Measurements from ENCODE around the gene SLC8A2.

Gene SLC8A2

DNA sequence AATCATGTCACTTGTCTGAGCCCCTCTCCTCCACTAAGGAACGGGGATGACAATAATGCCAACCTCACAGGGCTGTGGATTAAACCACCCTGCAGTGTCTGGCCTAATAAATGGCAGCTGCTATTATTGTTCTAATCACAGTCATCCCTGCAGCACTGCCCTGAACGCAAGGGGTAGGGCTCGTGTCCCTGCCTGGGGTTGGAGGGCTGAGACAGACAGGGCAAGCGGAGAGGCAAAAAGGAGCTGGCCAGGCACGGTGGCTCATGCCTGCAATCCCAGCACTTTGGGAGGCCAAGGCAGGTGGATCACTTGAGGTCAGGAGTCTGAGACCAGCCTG is 22.5 kb upstream of the SLC8A2 start:
- TF ChIP-seq FOXP2 (optimal IDR thresholded peaks at IDR 0.05; ENCODE audit: borderline replicate concordance, extremely low read depth, extremely low read length, insufficient read depth) (no peak), POLR2AphosphoS5 (IDR thresholded peaks at IDR 0.05; ENCODE audit: low read depth, low read length) (no peak), SIN3A (IDR thresholded peaks at IDR 0.05; ENCODE audit: borderline replicate concordance, insufficient read depth, low read length) (no peak), TAF1 (IDR thresholded peaks at IDR 0.05; ENCODE audit: borderline replicate concordance, insufficient read depth, low read length) (no peak)
- TF ChIP-seq, protein P1, sequence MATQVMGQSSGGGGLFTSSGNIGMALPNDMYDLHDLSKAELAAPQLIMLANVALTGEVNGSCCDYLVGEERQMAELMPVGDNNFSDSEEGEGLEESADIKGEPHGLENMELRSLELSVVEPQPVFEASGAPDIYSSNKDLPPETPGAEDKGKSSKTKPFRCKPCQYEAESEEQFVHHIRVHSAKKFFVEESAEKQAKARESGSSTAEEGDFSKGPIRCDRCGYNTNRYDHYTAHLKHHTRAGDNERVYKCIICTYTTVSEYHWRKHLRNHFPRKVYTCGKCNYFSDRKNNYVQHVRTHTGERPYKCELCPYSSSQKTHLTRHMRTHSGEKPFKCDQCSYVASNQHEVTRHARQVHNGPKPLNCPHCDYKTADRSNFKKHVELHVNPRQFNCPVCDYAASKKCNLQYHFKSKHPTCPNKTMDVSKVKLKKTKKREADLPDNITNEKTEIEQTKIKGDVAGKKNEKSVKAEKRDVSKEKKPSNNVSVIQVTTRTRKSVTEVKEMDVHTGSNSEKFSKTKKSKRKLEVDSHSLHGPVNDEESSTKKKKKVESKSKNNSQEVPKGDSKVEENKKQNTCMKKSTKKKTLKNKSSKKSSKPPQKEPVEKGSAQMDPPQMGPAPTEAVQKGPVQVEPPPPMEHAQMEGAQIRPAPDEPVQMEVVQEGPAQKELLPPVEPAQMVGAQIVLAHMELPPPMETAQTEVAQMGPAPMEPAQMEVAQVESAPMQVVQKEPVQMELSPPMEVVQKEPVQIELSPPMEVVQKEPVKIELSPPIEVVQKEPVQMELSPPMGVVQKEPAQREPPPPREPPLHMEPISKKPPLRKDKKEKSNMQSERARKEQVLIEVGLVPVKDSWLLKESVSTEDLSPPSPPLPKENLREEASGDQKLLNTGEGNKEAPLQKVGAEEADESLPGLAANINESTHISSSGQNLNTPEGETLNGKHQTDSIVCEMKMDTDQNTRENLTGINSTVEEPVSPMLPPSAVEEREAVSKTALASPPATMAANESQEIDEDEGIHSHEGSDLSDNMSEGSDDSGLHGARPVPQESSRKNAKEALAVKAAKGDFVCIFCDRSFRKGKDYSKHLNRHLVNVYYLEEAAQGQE (IDR thresholded peaks at IDR 0.05; ENCODE audit: insufficient read depth in 1 of 2, low read depth in 2 of 2, low read length in 2 of 2): no peak

DNA sequence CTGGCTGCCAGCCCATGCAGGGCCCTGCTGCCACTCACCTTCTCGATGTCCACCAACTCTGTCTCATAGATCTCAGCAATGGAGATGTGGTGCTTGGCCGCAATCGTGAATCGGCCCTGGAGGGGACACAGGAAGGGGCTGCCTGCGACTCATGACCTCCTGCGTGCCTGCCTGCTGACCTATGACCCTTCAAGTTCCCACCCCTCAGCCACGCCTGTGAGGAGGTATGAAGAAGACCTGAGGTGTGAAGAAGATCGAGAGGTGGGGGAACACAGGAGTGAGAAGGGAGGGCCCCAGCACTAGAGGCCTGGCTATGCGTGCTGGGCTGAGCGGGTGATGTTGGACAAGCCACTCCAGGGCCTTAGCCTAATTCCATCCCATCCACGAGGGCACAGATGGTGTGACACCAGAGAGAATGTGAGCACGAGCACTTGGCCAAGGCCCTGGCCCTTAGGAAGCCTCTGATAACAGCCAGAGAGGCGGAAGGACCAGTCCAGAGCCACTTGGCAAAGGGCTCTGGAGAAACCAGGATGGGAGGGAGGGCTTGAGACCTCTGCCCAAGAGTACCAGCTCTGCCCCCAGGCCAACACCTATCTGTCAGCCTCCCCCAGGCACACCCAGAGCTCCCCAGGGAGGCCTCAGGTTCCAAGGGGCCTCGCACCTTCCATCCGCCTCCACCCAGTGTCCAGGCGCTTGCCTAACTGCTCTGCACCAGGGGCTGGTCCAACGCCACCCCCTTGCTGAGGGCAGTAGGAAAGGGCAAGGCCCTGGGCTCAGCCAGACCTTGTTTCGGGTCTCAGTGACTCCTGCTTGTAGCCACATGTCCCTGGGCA is 21.9 kb upstream of the SLC8A2 start:
- TF ChIP-seq FOXP2 (optimal IDR thresholded peaks at IDR 0.05; ENCODE audit: borderline replicate concordance, extremely low read depth, extremely low read length, insufficient read depth) (no peak), POLR2AphosphoS5 (IDR thresholded peaks at IDR 0.05; ENCODE audit: low read depth, low read length) (no peak), SIN3A (IDR thresholded peaks at IDR 0.05; ENCODE audit: borderline replicate concordance, insufficient read depth, low read length) (no peak), TAF1 (IDR thresholded peaks at IDR 0.05; ENCODE audit: borderline replicate concordance, insufficient read depth, low read length) (no peak)
- TF ChIP-seq, protein P1 (IDR thresholded peaks at IDR 0.05; ENCODE audit: insufficient read depth in 1 of 2, low read depth in 2 of 2, low read length in 2 of 2): no peak

DNA sequence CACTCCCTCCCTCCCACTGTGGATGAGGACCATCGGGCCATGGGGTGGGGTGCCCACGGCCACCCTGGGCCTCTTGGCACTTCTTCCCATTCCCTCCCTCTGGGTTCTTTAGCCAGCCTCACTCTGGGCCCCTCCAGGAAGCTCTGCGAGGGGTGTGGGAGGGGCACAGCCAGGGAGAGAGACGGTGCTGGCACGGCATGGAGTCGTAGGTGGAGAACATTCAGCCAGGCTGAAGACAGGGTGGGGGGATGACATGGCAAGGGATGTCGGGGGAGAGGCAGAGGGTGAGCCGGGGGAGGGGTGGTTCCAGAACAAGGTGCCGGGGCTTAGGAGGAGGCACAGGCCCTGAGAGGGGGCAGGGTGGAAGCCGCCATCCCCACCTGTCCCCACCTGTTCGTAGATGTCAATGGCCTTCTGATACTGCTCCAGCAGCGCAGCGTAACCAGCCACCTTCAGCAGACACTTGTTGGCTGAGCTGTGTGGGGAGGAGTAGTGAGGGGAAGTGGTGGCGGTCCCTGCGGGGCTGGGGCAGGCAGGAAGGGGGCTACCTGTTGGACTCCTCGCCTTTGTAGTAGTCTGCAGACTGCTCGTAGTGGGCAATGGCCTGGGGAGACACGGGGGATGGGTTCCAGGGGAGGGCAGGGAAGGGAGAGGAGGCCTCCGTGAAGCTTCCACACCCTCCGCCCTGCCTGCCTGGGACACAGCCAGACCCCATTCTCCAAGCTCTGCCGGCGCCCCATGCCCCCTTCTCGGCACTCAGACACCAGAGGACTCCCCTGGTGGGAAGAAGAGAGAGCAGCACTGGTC is 21.1 kb upstream of the SLC8A2 start:
- TF ChIP-seq TAF1 (IDR thresholded peaks at IDR 0.05; ENCODE audit: borderline replicate concordance, insufficient read depth, low read length): no peak
- TF ChIP-seq FOXP2 (optimal IDR thresholded peaks at IDR 0.05; ENCODE audit: borderline replicate concordance, extremely low read depth, extremely low read length, insufficient read depth): no peak
- TF ChIP-seq, protein P1 (IDR thresholded peaks at IDR 0.05; ENCODE audit: insufficient read depth in 1 of 2, low read depth in 2 of 2, low read length in 2 of 2): no peak
- no peak for TF ChIP-seq POLR2AphosphoS5 (IDR thresholded peaks at IDR 0.05; ENCODE audit: low read depth, low read length)
- no peak for TF ChIP-seq SIN3A (IDR thresholded peaks at IDR 0.05; ENCODE audit: borderline replicate concordance, insufficient read depth, low read length)

DNA sequence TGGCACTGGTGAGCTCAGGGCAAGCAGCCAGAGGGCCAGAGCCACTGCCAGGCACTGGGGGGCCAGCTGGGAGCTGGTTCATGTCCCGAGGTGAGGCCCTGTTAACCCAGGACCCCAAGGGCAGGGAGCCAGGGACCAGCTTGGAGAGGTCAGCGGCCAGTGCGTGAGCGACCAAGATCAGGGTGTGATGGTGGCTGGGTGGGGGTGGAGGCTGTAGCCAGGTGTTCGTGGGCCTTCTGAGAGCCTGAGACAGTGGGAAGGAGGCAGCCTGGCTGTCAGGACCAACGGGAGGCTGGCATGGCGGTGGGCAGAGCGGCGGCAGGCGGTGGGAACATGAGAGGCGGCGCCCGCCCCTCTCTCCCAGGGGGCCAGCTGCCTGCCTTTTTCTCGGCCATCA is 20.4 kb upstream of the SLC8A2 start:
- TF ChIP-seq SIN3A (IDR thresholded peaks at IDR 0.05; ENCODE audit: borderline replicate concordance, insufficient read depth, low read length) (no peak), FOXP2 (optimal IDR thresholded peaks at IDR 0.05; ENCODE audit: borderline replicate concordance, extremely low read depth, extremely low read length, insufficient read depth) (no peak)

DNA sequence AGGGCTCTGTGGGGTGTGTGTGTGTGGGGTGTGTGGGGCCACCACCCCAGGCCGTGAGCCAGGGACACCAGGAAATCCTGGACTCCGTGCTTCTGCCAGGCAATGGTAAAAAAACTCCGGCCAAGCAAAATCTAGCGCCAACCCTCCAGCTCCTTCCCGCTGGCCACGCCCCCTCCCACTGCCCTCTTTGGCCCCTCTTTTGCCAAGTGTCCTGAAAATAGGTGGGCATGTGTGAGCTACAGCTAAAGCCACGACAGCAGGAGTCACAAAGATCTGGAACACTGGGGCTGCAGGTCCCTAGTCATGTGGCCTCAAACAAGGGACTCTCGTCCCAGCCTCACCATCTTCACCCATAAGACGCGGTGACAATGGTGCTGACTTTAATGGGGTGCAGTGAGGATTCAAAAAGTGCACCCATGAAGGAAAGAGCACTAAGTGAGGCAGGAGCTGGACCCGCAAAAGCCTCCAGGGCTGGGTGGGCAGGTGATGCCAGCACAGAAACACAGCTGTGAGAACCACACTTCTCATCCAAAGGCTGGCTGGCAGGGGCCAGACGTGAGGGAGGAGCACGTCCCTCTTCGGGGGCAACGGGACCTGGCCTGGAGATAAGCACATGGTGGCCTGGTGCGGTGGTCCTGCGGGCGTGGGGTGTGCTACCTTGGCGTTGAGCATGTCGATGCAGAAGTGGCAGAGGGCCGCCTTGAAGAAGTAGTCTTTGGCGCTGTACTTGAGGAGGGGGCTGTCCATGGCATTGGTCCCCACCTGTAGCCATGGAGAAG is 19.9 kb upstream of the SLC8A2 start:
- no peak for TF ChIP-seq SIN3A (IDR thresholded peaks at IDR 0.05; ENCODE audit: borderline replicate concordance, insufficient read depth, low read length)
- TF ChIP-seq FOXP2 (optimal IDR thresholded peaks at IDR 0.05; ENCODE audit: borderline replicate concordance, extremely low read depth, extremely low read length, insufficient read depth): no peak
- TF ChIP-seq, protein P1 (IDR thresholded peaks at IDR 0.05; ENCODE audit: insufficient read depth in 1 of 2, low read depth in 2 of 2, low read length in 2 of 2): no peak
- no peak for TF ChIP-seq TAF1 (IDR thresholded peaks at IDR 0.05; ENCODE audit: borderline replicate concordance, insufficient read depth, low read length)
